H1 (cell line): ENCODE data around the gene ZNF483.

ENCODE experiments used
- ATF2 ChIP-seq: IDR thresholded peaks from 2 replicates; pipeline ENCODE4 v1.6.1; 2012; ENCODE audit warnings: low read length, inconsistent platforms
- CHD1 ChIP-seq: IDR thresholded peaks from 2 replicates; pipeline ENCODE4 v1.6.1; 2012; ENCODE audit warnings: low read depth, low read length, improper control_type of control experiment
- CTCF ChIP-seq, 3 experiments: IDR thresholded peaks; 1 replicate in 2 of 3; 2 replicates in 1 of 3; pipeline versions ENCODE4 v1.5.1 to v1.6.1; 2011; ENCODE audit warnings: low read length in 3 of 3, mild to moderate bottlenecking in 3 of 3, inconsistent platforms in 2 of 3, low read depth in 1 of 3, moderate library complexity in 1 of 3; ENCODE audit not compliant: insufficient read depth in 1 of 3; ENCODE audit errors: control extremely low read depth in 1 of 3
- HDAC2 ChIP-seq, 2 experiments: fragments of 300-600 bp in 1 of 2; sonication (generic) in 1 of 2; IDR thresholded peaks; 2 replicates each; pipeline ENCODE4 v1.6.1; 2011 to 2012; ENCODE audit warnings: low read depth in 2 of 2, low read length in 2 of 2, mild to moderate bottlenecking in 2 of 2, moderate library complexity in 2 of 2, borderline replicate concordance in 1 of 2, inconsistent platforms in 1 of 2

- TF ChIP-seq CTCF (IDR thresholded peaks at IDR 0.05; ENCODE audit: control extremely low read depth in 1 of 3, insufficient read depth in 1 of 3, low read depth in 1 of 3, low read length in 3 of 3) (no peak), CHD1 (no peak), ATF2 (no peak), HDAC2 (IDR thresholded peaks at IDR 0.05; ENCODE audit: borderline replicate concordance in 1 of 2, low read depth in 2 of 2, low read length in 2 of 2) (no peak)
Observed at GRCh38 chr9:111599955-111600343, 75.0 kb downstream of the ZNF483 start.
